GM08714 (cell line): Measurements from ENCODE around the gene MALRD1.

Experiments
- H3K4me3 ChIP-seq: fragments of 200-500 bp; sonication (Bioruptor generic); 2 replicates; pipeline ENCODE4 v1.5.1; 2014; ENCODE audit warnings: mild to moderate bottlenecking, low read length, inconsistent platforms
- ZNF274 ChIP-seq: IDR thresholded peaks from 2 replicates; pipeline ENCODE4 v1.6.1; 2012; ENCODE audit warnings: mild to moderate bottlenecking, low read depth, low read length

MALRD1 gene

DNA sequence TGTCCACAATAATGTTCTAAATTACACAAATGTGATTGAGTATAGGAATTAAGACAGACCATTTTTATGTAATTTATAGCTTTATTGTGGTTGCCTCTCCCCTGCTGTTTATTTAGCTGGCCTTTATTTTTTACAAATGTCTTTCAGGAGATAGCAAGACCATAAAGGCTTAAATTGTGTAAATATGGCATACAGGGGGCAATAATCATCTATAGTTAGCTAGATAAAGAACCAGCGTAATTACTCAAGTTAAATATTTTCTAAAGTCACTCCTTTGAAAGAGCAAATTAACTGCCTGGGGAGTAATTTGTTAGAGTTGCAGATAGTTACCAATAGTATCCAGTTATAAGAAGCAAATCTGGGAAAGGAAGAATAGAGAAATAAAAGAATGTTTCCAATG, at the start of gene MALRD1:
TSS of gene MALRD1 (plus strand) at position 313 of the 400 bp plus-strand sequence. CDS start 138 bp downstream, outside the sequence.
- no peak for TF ChIP-seq ZNF274
- H3K4me3 ChIP-seq: no peak within 1 kb of the TSS

DNA sequence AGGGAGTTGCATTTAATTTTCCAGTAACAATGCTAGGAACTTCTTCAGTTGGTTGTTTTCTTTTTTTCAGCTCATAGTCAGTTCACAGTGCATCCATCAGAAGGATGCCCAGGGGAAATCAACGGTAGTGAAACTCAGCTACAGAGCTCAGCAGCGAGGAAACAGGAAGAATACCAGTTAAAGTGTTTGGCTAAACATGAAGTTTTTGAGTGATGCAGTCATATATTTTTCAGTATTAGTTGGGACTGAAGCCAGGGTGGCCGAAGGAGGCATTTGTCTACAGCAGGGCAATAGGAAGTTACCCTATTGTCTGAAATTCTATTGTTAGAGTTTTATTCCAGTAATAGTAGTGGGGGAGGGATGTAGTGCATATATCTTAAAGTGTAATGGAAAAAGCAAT, 45.3 kb upstream of the MALRD1 start:
- no peak for TF ChIP-seq ZNF274
- H3K4me3 ChIP-seq: no peak overlapping the region

DNA sequence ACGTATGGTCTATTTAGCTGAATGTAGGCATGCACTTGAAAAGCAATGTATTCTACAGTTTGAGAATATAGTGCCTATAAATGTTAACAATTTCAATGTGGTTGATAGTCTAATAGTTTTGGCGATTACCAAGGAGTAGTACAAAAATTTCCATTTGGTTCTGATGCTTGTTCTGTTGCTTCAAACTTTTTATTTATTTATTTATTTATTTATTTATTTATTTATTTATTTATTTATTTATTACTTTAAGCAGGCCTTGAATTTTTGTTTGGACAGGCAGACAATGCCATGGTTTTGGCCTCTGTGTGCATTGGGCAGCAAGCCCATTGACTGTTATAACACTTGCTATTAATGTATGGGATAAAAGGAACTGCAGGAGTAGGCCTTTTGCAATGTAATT, 36.5 kb upstream of the MALRD1 start:
- TF ChIP-seq ZNF274: no peak
- H3K4me3 ChIP-seq: no peak overlapping the region

DNA sequence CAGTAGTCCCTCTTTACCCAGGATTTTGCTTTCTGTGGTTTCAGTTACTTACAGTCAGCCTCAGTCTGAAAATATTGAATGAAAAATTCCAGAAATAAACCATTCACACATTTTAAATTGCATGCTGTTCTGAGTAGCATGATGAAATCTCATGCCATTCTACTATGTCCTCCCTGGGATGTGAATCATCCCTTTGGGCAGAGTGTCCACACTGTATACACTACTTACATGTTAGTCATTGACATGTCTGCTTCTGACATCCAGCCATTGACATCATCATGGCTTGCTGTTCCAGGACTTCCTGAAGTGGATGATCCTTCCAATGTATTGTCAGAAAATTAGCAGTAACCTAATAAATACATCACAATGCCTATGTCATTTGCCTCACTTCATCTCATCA, 34.6 kb upstream of the MALRD1 start:
- TF ChIP-seq ZNF274: no peak
- no peak overlapping the region for H3K4me3 ChIP-seq

DNA sequence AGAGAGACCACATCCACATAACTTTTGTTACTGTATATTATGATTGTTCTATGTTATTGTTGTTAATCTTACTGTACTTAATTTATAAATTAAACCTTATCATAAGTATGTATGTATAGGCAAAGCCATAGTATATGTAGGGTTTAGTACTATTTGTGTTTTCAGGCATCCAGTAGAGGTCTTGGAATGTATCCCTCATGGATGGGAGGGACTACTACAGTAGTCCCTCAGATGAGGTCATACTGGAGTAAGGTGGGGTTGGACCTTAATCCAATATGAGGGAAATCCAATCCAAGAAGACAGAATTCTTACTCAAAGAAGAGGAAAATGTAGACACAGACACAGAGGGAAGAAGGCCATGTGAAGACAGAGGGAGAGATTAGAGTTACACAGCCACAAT, 34.1 kb upstream of the MALRD1 start:
- no peak overlapping the region for H3K4me3 ChIP-seq
- no peak for TF ChIP-seq ZNF274

DNA sequence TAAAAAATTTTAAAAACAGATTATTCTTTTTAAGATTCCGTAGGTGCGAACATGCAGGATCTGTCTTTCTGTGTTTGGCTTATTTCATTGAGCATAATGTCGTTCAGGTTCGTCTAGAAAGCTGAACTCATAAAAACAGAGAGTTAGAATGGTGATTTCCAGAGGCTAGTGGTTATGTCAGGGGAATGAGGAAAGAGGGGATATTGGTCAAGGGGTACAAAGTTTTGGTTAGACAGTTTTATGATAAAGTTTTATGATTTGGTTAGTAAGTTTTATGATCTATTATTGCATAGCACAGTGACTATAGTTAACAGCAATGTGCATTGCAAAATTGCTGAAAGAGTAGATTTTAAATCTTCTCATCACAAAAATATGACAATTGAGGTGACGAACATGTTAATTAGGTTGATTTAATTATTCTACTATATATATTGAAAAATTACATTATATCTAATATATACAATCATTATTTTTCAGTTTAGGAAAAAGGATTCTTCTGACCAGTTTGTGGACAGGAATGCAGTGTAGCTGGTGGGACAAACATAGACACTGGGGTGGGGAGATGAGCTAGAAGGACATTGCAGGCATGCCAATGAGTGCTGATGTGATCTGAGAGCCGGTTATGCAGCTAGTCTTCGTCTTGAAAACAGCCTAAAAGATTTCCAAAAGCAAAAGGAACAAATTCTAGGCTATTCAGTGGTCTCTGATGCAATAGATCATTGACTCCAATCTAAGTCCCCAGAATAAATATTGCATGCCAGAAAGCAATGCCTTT, 31.3 kb upstream of the MALRD1 start:
- no peak for TF ChIP-seq ZNF274

DNA sequence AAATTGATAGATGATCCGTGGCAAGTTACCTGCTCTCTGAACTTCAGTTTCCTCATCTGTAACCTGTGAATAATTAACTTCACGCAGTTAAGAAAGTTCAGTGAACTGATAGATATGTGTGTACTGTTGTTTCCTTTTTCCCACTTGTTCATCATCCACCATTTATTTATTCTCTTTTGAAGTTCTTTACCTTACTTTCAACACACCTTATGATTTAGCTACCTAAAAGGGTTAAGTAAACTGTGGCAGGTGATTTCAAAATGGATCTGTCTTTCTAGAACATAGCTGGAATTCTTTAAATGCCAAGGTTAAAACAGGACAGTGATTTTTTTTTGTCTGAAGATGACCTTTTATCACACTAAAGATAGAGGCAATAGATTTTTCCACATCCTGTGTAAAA, 27.4 kb upstream of the MALRD1 start:
- no peak for TF ChIP-seq ZNF274
- H3K4me3 ChIP-seq: no peak overlapping the region

More for the DNA sequence above, 31.3 kb upstream of the MALRD1 start:
- no peak overlapping the region for H3K4me3 ChIP-seq

DNA sequence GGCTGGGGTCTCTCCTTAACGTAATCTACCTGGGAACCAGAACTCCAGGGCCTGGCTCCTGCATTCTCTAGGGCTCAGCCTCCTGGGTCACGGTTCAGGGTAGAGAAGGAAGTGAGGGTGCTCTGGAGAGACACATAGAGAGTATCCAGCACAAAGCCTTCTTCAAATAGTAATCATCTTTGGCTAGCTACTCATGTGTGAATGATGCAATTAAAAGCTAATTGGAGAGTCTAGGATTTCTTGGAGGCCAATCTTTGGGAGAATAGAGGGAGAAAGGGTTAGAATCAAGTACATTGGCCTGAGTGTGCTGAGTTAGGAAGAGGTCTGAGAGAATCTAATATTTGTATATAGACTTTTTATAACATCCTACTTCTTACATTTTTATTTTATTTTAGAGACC, 24.0 kb upstream of the MALRD1 start:
- TF ChIP-seq ZNF274: no peak
- no peak overlapping the region for H3K4me3 ChIP-seq

DNA sequence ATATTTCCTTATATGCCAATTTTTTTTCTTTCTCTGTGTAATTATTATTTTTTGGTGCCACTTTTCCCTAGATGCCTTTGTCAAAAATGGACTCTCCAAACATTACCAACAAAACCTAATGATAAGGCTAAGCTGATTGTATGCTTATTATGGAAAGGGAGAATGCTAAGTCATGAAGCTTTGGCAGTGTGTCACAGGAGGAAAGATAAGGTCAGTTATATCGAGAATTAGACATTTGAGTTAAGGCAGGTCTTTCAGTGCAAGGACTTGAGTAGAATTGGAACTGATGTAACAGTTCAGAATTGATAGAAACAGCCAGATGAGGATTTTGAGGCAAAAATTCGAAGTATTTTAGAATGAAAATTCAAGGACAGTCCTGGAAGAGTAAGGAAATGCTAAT, 16.8 kb upstream of the MALRD1 start:
- TF ChIP-seq ZNF274: no peak
- no peak overlapping the region for H3K4me3 ChIP-seq

DNA sequence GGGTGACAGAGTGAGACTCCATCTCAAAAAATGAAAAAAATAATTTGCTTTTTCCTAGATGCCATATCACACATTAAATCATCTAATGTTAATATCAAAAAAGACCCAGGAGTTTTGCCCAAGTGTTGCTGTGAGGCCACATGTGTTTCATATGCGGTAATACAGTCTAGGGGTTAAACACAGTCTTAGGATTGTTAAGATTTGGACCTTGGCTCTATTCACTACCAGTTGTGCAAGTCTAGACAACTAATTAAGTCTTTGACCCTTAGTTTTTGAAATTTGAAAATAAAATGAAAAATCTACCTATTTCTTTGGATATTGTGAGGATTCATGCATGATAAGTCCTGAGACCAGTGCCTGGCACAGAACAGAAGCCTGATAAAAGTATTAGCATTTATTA, 14.9 kb upstream of the MALRD1 start:
- no peak overlapping the region for H3K4me3 ChIP-seq
- TF ChIP-seq ZNF274: no peak

DNA sequence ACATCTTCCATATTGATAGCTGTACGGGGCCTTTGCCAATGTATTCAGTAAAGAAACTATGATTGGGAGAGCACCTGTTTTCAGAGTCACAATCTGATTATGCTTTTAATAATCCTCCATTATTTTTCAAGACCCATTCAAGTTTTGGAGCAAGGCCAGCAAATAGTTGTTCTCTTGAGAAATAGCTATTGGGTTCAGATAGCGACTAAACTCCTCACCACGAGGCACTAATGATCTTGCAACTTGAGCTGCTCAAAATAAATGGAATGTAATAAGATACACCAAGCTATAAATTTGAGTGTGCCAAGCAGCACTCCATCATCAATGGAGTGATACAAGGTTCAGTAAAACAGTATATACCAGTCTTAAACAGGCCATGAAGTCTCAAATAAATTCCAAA, 7.4 kb upstream of the MALRD1 start:
- no peak overlapping the region for H3K4me3 ChIP-seq
- no peak for TF ChIP-seq ZNF274

DNA sequence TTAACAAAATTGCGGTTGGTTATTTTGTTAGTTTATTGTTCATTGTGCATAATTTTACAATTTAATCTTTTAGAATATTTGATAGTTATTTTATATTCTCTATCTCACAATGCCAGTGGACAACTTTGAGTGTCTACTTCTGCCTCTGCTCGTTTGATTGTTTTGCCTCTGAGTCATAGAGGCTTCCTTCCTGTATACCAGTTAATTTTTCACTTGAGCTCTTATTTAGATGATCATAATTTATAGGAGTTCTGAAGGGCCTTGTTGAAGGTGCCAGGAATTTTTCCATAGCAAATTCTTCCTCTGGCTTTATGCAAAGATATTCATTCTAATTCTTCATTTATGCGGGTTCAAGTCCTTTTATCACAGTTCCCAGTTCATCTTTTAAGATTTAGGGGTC, 5.2 kb upstream of the MALRD1 start:
- no peak overlapping the region for H3K4me3 ChIP-seq
- TF ChIP-seq ZNF274: no peak

DNA sequence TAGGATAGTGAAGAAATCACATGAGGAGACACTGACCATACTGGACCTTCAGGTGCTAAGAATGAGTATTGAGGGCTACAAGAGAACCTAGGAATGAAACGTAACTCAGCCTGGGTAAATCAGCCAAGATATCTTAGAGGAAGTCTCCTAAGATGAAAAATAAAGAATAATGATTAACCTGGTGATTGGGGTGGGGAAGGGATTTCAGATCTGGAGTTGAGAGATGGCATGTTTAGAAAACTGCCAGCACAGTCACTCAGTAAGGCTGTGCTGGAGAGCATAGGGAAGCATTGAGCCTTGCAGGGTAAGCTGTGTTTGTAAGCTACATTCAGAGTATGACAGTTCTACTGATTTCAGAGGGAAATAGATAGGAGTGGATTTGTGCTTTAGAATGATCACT, 1.9 kb upstream of the MALRD1 start:
- H3K4me3 ChIP-seq: no peak overlapping the region
- TF ChIP-seq ZNF274: no peak

DNA sequence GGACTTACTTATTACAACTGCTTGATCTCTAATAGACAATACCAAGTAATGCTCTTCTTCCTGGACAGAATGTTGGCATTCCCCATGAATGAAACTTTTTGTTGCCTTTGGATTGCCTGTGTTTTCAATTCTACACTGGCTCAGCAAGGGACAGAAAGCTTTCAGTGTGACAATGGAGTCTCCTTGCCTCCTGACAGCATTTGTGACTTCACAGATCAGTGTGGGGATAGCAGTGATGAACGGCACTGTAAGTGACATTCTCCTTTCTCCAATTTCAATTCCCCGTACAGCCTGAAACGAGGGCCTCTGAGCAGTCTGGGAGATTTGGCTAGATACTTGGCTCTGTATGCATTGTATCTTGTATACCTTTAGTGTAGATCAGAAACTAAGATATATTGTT, 290 bp downstream of the MALRD1 start:
- no peak for TF ChIP-seq ZNF274
- no peak overlapping the region for H3K4me3 ChIP-seq

DNA sequence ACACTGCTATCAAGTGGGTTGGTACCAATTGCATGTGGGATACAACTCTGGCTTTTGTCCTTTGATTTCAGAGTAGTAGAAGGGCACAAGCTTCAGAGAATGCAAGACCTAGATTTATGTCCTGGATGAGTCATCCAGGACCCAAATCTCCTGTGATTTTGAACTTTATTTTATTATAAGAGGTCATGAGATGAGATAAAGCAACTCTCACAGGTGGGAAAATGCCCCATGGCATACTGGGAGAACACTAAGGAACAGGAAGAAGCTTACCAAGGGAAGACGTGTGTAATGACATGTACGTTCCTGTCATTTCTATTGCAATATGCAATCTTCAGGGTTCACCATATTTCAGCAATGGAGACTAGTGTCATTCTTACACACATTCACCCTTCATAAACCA, 966 bp downstream of the MALRD1 start:
- no peak overlapping the region for H3K4me3 ChIP-seq

DNA sequence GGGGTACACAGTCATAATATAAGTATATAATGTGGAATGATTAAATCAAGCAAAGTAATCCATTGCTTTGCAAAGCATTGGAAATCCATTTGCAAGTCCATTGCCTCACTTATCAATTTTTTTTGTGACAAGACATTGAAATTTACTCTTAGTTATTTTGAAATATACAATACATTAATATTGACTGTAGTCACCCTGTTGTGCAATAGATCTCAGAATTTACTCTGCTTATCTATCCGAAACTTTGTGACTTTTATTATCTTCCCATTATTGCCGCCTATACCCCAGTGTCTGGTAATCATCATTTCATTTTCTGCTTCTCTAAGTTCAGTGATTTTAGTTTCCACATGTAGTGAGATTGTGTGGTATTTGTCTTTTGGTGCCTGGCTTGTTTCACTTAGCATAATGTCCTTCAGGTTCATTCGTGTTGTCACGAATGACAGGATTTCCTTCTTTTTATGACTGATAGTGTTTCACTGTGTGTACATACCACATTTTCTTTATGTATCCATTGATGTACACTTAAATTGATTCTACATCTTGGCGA, 5.8 kb downstream of the MALRD1 start:
- H3K4me3 ChIP-seq: no peak overlapping the region
- TF ChIP-seq ZNF274: no peak

More for the DNA sequence above, 966 bp downstream of the MALRD1 start:
- no peak for TF ChIP-seq ZNF274

DNA sequence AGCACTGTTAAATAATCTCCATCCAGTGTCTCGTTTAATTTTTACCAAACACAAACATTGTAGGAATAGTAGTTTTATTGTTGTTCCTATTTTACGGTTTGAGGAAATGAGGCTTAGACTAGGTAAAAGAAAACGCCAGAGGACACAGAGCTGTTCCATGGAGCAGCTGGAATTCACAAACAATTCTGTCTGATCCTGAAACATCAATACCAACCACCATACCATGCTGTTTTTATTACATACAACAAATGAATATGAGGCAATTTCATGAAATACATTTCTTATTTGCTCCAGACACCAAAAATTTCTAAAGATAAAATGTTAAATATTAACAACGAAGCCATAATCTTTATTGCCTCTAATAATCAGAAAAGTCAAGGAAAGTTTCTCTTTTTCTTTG, 9.4 kb downstream of the MALRD1 start:
- no peak overlapping the region for H3K4me3 ChIP-seq
- TF ChIP-seq ZNF274: no peak
